NCI-H187 (cell line): ENCODE measurements around the gene PRAMEF4.
"Not testable (repeated sequence)": the region's sequence is repeated elsewhere in the genome, so short reads cannot be mapped to it uniquely, and the experiment has no call there.

Experiments used
- DNase-seq, 2 experiments: peaks; one replicate each; lab custom pipeline; 2025; lab: John Stamatoyannopoulos, UW

Gene PRAMEF4

DNA sequence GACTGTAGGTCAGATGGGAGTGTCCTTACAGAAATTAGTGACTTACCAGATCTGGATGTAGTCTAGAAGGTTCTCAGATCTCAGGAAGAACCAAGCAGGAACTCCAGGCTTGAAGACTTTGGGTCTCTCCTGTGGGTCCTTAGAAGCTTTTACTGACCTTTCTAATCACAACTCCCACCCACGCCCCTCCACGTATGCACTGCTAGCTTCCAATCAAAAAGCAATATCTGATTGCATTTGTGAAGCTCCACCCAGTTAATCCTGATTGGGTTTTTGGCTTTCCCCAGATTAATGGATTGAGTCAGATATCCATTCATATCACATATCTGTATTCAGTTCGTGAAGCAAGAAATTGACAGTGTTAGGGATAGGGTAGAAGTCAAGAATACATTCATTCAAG is at the start of gene PRAMEF4:
Gene PRAMEF4 (minus strand): TSS at position 101 of the 400 bp plus-strand sequence. CDS start 2,807 bp downstream, outside the sequence.
- not testable (repeated sequence) for DNase-seq

DNA sequence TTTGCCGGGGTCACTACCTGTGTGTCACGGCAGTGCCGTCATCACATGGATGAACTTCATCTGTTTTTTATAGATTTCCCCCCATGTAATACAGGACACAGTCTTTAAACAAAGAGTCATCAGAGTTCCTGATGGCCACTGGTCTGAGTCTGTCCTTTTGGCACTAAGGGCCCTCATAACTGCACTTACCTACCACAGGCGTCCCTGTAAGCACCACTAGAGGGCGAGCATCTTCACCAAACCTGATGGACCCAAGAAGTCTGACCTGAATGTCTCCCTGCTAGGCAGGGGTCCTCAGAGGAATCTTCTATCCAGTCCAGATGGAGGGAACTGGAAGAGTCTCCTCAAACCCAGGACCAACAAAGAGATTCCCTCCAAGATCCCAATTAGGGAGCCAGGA is 38.4 kb upstream of the PRAMEF4 start:
- not testable (repeated sequence) for DNase-seq

DNA sequence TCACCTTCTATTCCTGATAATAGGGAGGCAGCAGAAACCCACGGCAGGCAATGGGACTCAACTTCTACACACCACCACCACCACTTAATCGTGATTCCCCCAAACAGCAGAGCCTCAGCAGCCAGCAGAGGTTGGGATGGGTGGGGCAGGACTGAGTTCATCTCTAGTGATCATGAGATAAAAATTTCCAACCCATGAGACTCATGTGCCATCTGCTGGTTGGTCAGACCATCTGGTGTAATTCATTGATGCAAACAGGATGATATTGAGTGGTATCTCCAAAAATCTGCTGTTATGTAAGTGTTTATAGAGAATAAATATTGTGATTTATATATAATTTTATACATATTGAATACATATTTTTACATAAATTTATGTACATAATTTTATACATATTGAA is 35.7 kb upstream of the PRAMEF4 start:
- not testable (repeated sequence) for DNase-seq

GRCh38 chr1:12916310-12916709 is 30.3 kb upstream of the PRAMEF4 start, which contains the start of gene PRAMEF7:
PRAMEF7 (plus strand) TSS chr1:12916610; CDS start chr1:12917693, 1,083 bp downstream.
- not testable (repeated sequence) for DNase-seq

GRCh38 chr1:12903793-12904572 is 18.0 kb upstream of the PRAMEF4 start:
- DNase-seq, result not testable (repeated sequence)

- DNase-seq, result not testable (repeated sequence)
These were observed 13.2 kb upstream of the PRAMEF4 start for GRCh38 chr1:12899186-12899585.

DNA sequence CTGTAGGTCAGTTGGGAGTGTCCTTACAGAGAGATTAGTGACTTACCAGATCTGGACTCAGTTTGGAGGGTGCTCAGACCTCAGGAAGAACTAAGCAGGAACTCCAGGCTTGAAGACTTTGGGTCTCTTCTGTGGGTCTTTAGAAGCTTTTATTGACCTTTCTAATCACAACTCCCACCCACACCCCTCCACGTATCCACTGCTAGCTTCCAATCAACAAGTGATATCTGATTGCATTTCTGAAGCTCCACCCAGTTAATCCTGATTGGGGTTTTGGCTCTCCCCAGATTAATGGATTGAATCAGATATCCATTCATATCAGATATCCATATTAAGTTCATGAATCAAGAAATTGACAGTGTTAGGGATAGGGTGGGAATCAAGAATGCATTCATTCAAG is 12.2 kb upstream of the PRAMEF4 start, which contains the start of gene PRAMEF10:
Gene PRAMEF10 (minus strand): TSS at position 101 of the 400 bp plus-strand sequence. CDS start 2,423 bp downstream, outside the sequence.
- DNase-seq, result not testable (repeated sequence)

- not testable (repeated sequence) for DNase-seq
These were observed 7.5 kb downstream of the PRAMEF4 start for GRCh38 chr1:12878453-12878852.

DNA sequence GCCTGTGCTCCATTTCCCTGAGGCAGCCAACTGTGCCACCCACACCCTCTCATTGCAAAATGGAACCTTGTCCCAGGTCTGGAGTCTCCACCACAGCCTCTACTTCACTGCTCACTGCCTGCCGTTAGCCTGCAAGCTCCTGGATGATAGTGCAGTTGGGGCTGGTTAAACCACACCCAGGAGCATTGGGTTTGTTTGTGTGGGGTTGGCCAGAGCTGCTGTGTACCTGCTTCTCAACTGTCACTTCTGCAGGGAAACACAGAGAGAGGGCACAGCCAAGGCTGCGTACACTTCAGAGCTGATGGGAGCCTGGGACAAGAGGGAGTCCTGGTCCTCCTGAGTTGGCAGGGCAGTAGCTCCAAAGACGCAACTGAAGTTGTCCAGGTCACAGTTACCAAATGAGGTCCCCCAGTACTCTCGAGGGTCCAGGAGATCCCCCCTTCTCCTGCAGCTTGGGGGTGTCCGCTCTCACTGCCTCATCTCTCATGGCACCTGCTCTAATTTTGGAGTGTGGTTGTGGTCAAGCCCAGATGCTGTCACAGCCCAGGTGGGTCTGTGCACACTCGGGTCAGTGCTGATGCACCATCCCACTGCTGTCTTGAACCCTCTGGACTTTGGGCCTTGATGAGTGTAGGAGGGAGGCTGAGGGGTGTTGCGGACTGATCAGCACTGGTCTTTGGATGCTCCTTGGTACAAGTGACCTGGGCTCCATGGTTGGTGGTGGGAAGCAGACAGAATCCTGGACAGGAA is 22.7 kb downstream of the PRAMEF4 start:
- not testable (repeated sequence) for DNase-seq

DNA sequence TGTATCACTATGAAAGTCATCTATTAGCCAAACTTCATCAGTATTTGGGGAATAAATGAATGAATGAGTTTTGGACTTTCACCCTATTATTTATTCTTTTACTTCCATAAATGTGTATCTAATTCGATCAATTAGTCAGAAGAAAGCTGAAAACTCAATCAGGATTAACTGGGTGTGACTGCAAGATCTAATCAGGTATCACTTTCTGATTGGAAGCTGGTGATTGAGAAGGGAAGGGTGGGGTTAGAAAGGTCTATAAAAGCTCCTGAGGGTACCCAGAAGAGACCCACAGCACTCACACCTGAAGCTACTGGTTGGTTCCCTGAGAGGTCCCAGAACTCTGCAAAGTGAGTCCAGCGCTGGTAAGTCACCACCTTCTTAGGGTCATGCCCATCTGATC is 29.2 kb downstream of the PRAMEF4 start, which contains the start of gene PRAMEF2:
Gene PRAMEF2 (plus strand): TSS at position 301 of the 400 bp plus-strand sequence. CDS start 1,924 bp downstream, outside the sequence.
- not testable (repeated sequence) for DNase-seq

DNA sequence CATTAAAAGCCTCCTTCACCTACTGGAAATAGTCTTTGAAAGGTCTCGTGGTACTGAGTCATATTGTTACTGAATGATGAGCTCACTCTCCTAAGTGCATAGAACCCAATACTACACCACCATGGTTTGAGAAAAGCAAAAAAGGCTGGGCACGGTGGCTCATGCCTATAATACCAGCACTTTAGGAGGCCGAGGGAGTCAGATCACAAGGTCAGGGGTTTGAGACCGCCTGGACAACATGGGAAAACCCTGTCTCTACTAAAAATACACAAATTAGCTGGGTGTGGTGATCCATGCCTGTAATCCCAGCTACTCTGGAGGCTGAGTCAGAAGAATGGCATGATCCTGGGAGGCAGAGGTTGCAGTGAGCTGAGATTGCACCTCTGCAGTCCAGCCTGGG is 34.2 kb downstream of the PRAMEF4 start:
- DNase-seq, result no peak

DNA sequence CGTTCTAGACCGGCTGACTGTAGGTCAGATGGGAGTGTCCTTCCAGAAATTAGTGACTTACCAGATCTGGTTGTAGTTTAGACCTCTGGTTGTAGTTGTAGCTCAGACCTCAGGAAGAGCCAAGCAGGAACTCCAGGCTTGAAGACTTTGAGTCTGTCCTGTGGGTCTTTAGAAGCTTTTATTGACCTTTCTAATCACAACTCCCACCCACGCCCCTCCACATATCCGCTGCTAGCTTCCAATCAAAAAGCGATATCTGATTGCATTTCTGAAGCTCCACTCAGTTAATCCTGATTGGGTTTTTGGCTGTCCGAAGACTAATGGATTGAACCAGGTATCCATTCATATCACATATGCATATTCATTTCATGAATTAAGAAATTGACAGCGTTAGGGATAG is 37.4 kb downstream of the PRAMEF4 start, which contains the start of gene HNRNPCL1:
Gene HNRNPCL1 (minus strand): TSS at position 101 of the 400 bp plus-strand sequence. CDS start 431 bp downstream, outside the sequence.
- not testable (repeated sequence) for DNase-seq

GRCh38 chr1:12833251-12833650 is 52.8 kb downstream of the PRAMEF4 start:
- not testable (repeated sequence) for DNase-seq

DNA sequence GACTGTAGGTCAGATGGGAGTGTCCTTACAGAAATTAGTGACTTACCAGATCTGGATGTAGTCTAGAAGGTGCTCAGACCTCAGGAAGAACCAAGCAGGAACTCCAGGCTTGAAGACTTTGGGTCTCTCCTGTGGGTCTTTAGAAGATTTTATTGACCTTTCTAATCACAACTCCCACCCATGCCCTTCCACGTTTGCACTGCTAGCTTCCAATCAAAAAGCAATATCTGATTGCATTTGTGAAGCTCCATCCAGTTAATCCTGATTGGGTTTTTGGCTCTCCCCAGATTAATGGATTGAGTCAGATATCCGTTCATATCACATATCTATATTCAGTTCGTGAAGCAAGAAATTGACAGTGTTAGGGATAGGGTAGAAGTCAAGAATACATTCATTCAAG is 54.7 kb downstream of the PRAMEF4 start, which contains the start of gene PRAMEF11:
Gene PRAMEF11 (minus strand): TSS at position 101 of the 400 bp plus-strand sequence. CDS start 2,621 bp downstream, outside the sequence.
- not testable (repeated sequence) for DNase-seq
